PFSK-1 (cell line): ENCODE data around the gene PSMA3.

Experiments used
- FOXP2 ChIP-seq: optimal IDR thresholded peaks from 2 replicates; pipeline ENCODE3; 2011; ENCODE audit warnings: borderline replicate concordance, control low read depth, inconsistent platforms; ENCODE audit not compliant: insufficient read depth; ENCODE audit errors: extremely low read length, extremely low read depth
- POLR2AphosphoS5 ChIP-seq: IDR thresholded peaks from 2 replicates; pipeline ENCODE4 v1.6.1; 2012; ENCODE audit warnings: low read depth, mild to moderate bottlenecking, control low read depth, low read length, moderate library complexity
- REST ChIP-seq, 2 experiments: IDR thresholded peaks; 2 replicates each; pipeline versions ENCODE4 v1.6.1 to v1.8.0; 2011 to 2012; ENCODE audit warnings: low read depth in 2 of 2, low read length in 2 of 2, control low read depth in 1 of 2, inconsistent platforms in 1 of 2, mild to moderate bottlenecking in 1 of 2, moderate library complexity in 1 of 2; ENCODE audit not compliant: insufficient read depth in 1 of 2
- SIN3A ChIP-seq: IDR thresholded peaks from 2 replicates; pipeline ENCODE4 v1.6.1; 2012; ENCODE audit warnings: mild to moderate bottlenecking, low read length, moderate library complexity, borderline replicate concordance; ENCODE audit not compliant: insufficient read depth
- TAF1 ChIP-seq: IDR thresholded peaks from 2 replicates; pipeline ENCODE4 v1.6.1; 2012; ENCODE audit warnings: low read length, control low read depth, borderline replicate concordance; ENCODE audit not compliant: insufficient read depth

Gene PSMA3

GRCh38 chr14:58274881-58275280 lies 30.2 kb downstream of the PSMA3 start:
- no peak for TF ChIP-seq TAF1
- no peak for TF ChIP-seq REST (IDR thresholded peaks at IDR 0.05; ENCODE audit: insufficient read depth in 1 of 2, low read depth in 2 of 2, low read length in 2 of 2)
- no peak for TF ChIP-seq POLR2AphosphoS5

- no peak for TF ChIP-seq FOXP2
- TF ChIP-seq SIN3A = no peak
- no peak for TF ChIP-seq REST (IDR thresholded peaks at IDR 0.05; ENCODE audit: insufficient read depth in 1 of 2, low read depth in 2 of 2, low read length in 2 of 2)
- no peak for TF ChIP-seq TAF1
- no peak for TF ChIP-seq POLR2AphosphoS5
Measured at GRCh38 chr14:58275527-58276190, 31.0 kb downstream of the PSMA3 start.

- TF ChIP-seq SIN3A (no peak), POLR2AphosphoS5 (no peak), FOXP2 (no peak), REST (IDR thresholded peaks at IDR 0.05; ENCODE audit: insufficient read depth in 1 of 2, low read depth in 2 of 2, low read length in 2 of 2) (no peak), TAF1 (no peak)
Measured at GRCh38 chr14:58276208-58276607, 31.6 kb downstream of the PSMA3 start.

- no peak for TF ChIP-seq TAF1
Measured at GRCh38 chr14:58278177-58278576, 33.5 kb downstream of the PSMA3 start.

- TF ChIP-seq TAF1 (no peak), FOXP2 (no peak), POLR2AphosphoS5 (no peak), SIN3A (no peak), REST (IDR thresholded peaks at IDR 0.05; ENCODE audit: insufficient read depth in 1 of 2, low read depth in 2 of 2, low read length in 2 of 2) (no peak)
Measured at GRCh38 chr14:58280954-58281787, 36.5 kb downstream of the PSMA3 start.
